ENCODE data around the gene CCDC51.
A peak's percentile ranks its signal among the peaks of the same experiment; 100 is the strongest.

Gene CCDC51

DNA sequence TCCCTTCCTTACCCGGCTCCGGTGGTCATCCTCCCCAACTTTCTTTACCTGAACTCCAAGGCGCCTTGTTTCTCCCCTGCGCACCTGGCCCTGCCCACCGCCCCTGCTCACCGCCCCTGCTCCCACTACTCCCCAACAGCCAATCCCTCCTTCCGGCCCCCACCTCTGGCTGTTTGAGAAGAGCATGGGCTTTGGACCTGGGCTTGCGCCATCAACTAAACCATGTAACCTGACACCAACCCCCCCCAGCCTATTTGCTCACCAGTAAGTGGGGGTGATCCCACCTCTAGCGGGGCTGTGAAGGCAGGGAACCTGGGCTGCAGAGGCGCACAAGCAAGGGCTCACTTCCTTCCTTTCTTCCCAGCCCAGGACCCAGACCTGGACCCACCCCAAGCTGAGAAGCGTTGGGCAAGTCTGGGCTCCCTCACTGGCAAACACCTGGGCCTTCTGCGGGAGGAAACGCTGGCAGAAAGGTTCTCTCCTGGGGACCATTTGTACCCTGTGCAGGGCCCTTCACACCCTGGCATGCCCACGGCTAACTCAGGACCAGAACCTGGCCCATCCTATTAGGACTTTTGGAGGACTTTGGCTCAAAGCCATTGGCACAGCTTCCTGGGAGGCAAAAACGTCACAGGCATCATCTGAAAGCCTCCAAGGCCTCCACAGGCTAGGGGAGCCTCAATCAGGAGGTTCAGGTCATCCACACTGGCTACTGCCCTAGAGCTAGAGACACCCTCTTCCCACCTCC lies 9.8 kb downstream of the CCDC51 start, which contains the start of gene PLXNB1:
TSS of gene PLXNB1 (minus strand) at position 127 of the 748 bp plus-strand sequence. CDS start 5,475 bp downstream, outside the sequence.
- TF ChIP-seq, protein P1, sequence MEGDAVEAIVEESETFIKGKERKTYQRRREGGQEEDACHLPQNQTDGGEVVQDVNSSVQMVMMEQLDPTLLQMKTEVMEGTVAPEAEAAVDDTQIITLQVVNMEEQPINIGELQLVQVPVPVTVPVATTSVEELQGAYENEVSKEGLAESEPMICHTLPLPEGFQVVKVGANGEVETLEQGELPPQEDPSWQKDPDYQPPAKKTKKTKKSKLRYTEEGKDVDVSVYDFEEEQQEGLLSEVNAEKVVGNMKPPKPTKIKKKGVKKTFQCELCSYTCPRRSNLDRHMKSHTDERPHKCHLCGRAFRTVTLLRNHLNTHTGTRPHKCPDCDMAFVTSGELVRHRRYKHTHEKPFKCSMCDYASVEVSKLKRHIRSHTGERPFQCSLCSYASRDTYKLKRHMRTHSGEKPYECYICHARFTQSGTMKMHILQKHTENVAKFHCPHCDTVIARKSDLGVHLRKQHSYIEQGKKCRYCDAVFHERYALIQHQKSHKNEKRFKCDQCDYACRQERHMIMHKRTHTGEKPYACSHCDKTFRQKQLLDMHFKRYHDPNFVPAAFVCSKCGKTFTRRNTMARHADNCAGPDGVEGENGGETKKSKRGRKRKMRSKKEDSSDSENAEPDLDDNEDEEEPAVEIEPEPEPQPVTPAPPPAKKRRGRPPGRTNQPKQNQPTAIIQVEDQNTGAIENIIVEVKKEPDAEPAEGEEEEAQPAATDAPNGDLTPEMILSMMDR (IDR thresholded peaks at IDR 0.05; ENCODE audit: control insufficient read depth, insufficient read depth, low read depth, low read length, missing control alignments), result no peak
- DNase-seq (ENCODE audit: low read depth), result no peak
- peak within 1 kb of the TSS; percentile 58 for H3K4me3 ChIP-seq (ENCODE audit: control insufficient read depth, low read depth, low read length)

DNA sequence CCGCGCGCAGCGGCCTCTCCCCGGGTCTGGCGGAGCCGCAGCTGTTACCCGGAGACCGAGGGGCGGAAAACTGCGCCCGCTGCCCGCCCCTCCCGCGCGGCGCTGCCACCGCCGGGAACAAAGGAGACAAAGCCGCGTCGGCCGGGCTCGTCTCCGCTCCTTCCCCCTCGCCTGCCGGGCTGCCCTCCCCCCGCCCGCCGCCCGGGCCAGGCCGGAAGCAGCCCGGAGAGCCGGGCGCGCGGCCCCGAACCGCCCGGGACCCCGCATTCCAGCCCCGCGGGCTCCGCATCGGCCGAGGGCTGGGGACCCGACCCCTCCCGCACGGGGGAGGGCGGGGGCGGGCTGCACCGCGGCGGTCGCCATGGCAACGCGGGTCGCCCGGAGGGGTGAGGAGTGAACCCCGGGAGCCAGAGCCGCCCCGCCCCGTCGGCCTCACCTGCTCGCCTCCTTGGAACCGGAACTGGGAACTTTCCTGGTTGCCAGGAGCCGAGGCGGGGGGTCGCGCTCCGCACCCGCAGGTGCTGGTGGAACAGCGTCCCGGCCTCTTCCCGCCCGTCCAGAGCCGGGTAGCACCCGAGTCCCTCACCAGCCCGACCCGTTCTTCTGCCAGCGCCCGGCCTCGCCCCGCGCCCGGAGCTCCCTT lies 10.5 kb downstream of the CCDC51 start:
- DNase-seq (ENCODE audit: low read depth), result no peak
- TF ChIP-seq, protein P1 (IDR thresholded peaks at IDR 0.05; ENCODE audit: control insufficient read depth, insufficient read depth, low read depth, low read length, missing control alignments), result no peak
- H3K4me3 ChIP-seq (ENCODE audit: control insufficient read depth, low read depth, low read length), result peak overlapping the region; percentile 58

DNA sequence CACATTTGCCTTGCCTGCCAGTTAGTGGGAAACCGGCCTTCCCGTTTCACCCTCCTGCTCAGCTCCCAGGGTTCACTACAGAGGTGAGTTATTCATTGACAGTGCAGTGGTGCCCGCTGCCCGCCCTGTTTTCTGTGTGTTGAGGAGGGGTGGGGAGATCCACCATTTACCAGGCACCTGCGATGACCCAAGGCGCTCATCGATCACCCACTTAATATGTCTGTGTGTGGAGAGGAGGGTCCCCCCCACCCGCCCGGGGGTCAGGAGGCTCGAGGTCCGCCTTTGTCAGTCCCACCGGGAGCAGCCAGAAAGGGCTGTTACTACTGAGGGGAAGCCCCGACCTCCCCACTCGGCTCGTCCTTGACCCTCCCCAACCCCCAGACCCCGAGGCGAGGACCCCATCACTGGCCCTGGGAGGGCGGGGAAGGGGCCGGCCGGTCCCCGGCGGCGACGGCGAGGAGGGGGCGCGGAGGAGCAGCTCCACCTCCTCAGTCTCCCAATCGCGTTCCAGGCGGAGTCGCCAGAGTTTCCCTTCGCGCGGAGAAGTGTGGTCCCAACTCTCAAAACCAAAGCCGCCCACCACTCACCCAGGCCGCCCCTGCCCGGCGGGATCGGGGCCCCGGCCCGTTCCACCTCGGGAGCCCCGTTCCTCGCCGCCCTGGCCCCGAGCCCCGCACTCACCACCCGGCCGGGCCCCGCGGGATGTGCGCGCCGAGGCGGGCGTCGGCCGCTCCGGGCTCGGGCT lies 11.2 kb downstream of the CCDC51 start:
- peak overlapping the region; percentile 58 for H3K4me3 ChIP-seq (ENCODE audit: control insufficient read depth, low read depth, low read length)
- DNase-seq (ENCODE audit: low read depth), result no peak
- TF ChIP-seq, protein P1 (IDR thresholded peaks at IDR 0.05; ENCODE audit: control insufficient read depth, insufficient read depth, low read depth, low read length, missing control alignments), result no peak

DNA sequence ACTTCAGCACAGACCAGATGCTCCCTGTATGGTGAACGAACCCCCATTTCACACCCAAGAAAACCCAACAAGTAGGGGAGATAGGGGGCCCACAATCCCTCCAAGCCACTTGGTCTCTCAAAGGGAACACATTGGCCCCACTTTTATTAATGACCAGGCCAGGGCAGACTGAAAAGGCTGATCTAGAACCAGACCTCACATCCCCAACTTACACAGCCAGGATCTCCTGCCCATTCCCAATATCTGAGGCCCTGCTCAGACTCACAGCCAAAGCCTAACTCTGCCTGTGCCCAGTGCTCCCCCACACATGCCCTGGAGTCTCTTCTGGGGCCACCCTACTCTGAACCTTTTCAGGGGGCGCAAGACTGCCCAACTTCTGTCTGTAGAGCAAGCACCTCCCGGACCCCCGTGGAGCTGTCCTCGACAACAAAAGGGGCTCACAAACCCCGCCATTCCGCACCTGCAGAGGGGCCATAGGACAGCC lies 11.8 kb downstream of the CCDC51 start:
- no peak for DNase-seq (ENCODE audit: low read depth)
- TF ChIP-seq, protein P1 (IDR thresholded peaks at IDR 0.05; ENCODE audit: control insufficient read depth, insufficient read depth, low read depth, low read length, missing control alignments), result no peak
- H3K4me3 ChIP-seq (ENCODE audit: control insufficient read depth, low read depth, low read length), result peak overlapping the region; percentile 58

DNA sequence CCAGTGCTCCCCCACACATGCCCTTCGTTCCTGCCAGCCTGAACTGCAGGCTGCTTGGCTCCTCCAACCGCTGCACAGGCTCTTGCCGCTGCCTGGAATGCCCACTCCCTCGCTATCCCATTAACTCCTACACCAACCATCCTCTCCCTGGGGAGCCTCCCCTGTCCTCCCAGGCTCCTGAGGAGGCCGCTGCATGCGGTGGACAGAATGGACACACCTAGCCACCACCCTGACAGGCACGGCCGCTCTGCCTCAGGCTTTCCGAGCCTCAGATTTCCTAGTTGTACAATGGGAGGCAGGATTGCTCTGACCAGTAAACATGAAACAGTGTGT lies 12.3 kb downstream of the CCDC51 start:
- TF ChIP-seq, protein P1 (IDR thresholded peaks at IDR 0.05; ENCODE audit: control insufficient read depth, insufficient read depth, low read depth, low read length, missing control alignments), result no peak
- no peak overlapping the region for H3K4me3 ChIP-seq (ENCODE audit: control insufficient read depth, low read depth, low read length)
- no peak for DNase-seq (ENCODE audit: low read depth)

DNA sequence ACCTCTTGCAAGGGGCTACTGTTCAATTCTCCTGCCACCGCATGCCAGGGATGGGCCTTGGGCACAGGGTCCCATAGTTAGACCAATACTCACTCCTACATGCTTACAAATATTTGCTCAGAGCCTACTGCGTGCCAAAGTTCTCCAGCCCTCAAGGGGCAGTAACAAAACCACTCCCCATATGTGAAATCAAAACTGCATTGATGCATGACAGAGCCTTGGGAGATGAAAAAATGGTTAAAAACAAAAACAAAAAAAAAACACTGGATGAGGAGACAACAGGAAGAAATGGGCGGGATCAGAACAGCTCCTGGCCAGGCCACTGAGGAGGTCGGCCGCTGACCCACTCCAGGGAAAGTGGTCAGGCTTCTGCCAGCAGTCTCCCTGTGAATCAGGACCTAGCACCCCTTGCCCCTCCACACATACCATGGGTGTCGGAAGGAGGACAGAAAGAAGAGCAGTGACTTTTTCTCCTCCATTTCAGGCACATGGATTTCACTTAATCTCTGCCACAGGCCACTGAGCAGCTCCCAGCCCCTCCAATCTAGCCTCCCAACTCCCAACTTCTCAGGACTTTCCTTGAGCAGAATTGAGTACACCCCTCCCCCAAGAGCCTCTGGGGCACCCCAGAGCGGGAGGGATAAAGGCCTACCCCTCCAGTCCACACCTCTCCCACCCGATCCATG lies 12.8 kb downstream of the CCDC51 start:
- no peak for DNase-seq (ENCODE audit: low read depth)
- TF ChIP-seq, protein P1 (IDR thresholded peaks at IDR 0.05; ENCODE audit: control insufficient read depth, insufficient read depth, low read depth, low read length, missing control alignments), result no peak
- H3K4me3 ChIP-seq (ENCODE audit: control insufficient read depth, low read depth, low read length), result no peak overlapping the region
